Measurements from ENCODE around the gene KCTD16.

The KCTD16 gene

DNA sequence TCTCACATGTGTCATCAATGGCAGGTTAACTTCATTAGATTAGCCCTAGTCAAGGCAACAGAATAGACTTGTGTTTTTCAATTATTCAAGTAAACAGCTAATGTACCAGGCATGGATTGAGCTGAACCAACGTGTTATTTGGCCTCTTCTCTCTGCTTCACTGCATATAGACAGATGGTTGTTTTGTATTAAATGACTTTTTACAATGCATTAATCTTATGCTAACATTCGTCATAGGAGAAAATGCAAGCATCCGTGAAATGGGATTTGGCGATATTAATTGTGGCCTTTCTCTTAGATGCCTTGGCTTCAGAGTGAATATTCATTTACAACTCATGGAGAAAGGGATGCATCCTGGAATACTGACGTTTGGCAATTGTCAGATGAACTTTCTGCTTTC, 208.0 kb downstream of the KCTD16 start:
- TF ChIP-seq POLR2A (IDR thresholded peaks at IDR 0.05; ENCODE audit: low read depth, low read length), result no peak
- FAIRE-seq (no peak), DNase-seq (ENCODE audit: insufficient read length, low spot score) (no peak)

DNA sequence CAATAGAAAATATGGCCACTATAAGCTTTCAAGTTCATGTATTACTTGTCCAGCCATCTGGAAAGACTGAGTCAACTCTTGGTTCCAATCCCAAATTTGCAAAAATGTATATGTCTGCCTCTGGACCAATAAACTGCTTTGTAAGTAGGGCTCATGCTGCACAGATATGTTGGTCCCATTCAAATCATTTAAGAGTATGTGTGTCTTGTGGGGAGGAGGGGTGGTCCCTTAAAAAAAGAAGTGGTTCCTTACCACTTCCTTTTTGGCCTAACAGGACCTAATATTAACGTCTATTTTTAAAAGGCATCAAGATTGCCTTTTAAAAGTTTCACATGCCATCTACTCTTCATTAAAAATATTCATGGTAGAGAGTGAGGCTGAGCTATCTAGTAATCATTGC, 214.9 kb downstream of the KCTD16 start:
- FAIRE-seq, result no peak
- no peak for TF ChIP-seq POLR2A (IDR thresholded peaks at IDR 0.05; ENCODE audit: low read depth, low read length)
- no peak for DNase-seq (ENCODE audit: insufficient read length, low spot score)

DNA sequence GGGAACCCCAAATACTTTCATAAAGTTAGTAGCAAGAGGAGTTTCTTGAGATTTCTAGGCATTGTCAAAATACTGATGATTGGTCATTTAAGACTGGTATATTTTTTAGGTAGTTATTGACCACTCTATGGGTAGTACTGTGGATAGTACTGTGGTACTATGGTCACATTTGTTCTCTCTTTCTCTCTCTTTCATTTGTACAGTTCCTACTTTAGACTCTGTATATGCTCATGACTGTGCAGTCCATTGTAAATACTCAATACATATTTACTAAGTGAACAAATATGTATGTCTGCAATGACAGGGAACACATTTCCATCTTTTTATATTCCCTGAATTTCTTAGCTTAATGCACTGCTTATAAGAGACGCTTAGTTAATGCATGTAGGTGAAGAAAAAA, 215.6 kb downstream of the KCTD16 start:
- no peak for DNase-seq (ENCODE audit: insufficient read length, low spot score)
- no peak for FAIRE-seq
- no peak for TF ChIP-seq POLR2A (IDR thresholded peaks at IDR 0.05; ENCODE audit: low read depth, low read length)

DNA sequence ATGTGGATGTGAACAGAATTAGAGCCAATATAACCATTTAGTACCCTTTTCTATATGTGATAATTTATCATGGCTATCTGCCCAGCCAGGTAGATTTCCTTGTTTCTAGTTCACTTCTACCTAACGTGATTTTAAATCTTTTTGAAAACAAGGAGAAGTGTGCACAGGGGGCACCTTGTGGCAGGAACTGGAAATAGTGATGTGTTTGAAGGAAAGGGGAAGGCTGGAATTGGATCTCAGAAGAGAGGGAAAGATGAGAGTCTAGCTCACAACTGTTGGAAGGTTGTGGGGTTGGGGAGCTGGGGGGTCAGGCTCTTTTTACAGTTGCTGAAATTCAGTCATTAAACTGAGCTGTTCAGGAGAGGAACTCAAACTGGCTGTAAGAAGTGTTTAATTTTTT, 219.5 kb downstream of the KCTD16 start:
- DNase-seq (ENCODE audit: insufficient read length, low spot score) (no peak), FAIRE-seq (no peak)
- TF ChIP-seq POLR2A (IDR thresholded peaks at IDR 0.05; ENCODE audit: low read depth, low read length), result no peak

DNA sequence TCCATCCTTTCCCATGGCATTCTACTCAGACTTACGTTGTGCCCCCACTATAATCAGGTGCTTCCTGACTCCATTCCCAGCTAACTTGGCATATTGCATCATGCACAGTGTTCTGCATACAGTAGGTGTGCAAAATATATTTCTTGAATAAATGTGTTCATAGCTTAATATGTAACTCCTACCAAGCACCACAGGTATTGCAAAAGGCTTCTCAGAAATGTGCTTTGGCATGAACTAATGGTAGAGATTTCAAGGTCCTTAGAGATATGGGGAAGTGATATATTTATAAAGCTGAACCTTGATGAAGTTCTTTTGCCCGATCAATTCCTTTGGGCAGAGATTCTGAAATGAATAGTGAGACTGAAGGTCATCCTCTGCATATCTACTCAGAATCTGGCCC, 220.4 kb downstream of the KCTD16 start:
- no peak for FAIRE-seq
- no peak for DNase-seq (ENCODE audit: insufficient read length, low spot score)
- no peak for TF ChIP-seq POLR2A (IDR thresholded peaks at IDR 0.05; ENCODE audit: low read depth, low read length)

DNA sequence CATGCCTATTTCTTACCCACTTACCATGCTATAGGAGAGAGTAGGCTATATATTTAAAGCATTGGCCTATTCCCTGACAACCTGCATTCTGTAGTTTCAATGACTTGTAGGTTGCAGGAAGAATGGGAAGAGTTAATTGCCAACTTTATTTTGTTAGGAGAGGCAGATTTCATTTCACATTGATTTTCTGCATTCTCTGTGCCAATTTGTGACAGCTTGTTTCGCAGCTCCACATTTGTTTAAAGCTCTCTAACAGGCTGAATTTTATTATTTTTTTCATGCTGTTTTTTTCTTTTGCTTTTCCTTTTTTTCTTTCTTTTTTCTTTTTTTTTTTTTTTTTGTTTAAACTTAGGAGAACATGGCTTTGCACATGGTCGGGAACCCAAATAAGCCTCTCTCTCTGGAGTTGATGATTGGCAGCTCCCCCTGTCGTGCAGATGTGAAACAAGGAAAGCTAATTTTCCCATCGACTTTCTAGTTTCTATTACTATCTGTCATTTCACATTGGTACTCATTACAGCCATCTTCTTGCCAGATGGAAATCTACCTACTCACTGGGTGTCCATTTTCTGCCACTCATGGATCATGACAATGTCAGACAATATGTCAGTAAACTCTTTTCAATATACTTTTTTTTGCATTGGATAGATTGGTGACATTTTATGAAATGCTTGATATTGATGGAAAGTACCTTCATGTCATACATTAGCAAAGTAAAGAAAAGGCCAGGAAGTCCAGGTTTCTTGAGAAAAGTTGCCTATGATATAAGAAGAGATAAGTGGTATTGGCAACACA, 223.2 kb downstream of the KCTD16 start:
- no peak for FAIRE-seq
- no peak for DNase-seq (ENCODE audit: insufficient read length, low spot score)
- TF ChIP-seq POLR2A (IDR thresholded peaks at IDR 0.05; ENCODE audit: low read depth, low read length), result no peak

DNA sequence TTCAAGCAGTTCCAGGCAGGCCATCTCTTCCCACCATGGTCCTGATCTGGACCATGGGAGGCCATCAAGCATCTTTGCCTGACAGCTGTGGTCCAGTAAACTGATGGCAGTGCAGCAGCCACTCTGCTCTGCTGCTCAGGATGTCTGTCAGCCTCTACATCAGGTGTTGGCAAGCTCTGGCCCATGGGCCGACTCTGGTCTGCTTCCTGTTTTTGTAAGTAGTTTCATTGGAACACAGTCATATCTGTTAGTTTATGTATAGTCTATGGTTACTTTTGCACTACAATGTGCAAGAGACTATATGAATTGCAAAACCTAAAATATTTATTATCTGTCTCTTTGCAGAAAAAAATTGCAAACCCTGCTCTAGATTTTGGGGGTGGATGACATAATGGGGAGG, 225.0 kb downstream of the KCTD16 start:
- no peak for FAIRE-seq
- TF ChIP-seq POLR2A (IDR thresholded peaks at IDR 0.05; ENCODE audit: low read depth, low read length), result no peak
- DNase-seq (ENCODE audit: insufficient read length, low spot score), result no peak

DNA sequence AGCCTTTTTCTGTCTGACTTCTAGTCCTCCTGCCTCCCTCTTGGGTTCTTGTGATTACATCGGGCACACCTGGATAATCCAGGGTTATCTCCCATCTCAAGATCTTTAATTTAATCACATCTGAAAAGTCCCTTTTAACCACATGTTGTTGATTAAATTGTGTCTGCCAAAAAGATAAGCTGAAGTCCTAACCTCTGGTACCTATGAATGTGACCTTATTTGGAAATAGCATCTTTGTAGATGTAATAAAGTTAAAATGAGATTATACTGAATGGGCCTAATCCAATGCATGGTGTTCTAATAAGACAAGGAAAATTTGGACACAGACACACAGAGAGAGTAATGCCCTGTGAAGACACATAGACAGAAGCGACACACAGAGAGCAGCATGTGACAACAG, 232.4 kb downstream of the KCTD16 start:
- no peak for DNase-seq (ENCODE audit: insufficient read length, low spot score)
- FAIRE-seq, result no peak
- no peak for TF ChIP-seq POLR2A (IDR thresholded peaks at IDR 0.05; ENCODE audit: low read depth, low read length)

DNA sequence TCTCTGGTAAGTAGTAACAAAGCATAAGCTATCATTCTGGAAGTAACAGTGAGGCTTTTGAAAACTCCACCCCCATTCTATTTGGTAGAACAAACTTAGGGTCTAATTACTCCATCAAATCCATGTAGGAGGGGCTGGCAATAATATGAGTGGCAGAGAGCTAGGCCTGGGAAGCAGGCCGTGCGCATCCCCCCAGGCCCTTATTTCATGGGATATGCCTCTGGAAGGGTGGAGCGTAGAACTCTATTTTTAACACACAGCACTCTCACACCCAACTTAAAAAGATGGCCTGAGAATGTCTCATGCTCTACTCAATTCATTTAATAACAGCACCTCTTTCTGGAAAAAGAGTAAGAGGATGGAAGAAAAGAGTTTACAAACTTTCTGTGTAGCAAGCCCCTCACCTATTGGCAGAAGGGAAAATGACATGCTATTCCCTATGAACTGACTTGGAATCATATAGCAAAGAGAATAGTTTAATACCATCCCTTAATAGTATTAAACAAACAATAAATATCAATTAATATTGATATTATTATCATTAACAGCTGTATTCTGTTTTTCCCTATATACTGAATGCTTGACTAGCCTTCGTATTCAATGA, 233.2 kb downstream of the KCTD16 start:
- TF ChIP-seq POLR2A (IDR thresholded peaks at IDR 0.05; ENCODE audit: low read depth, low read length), result no peak
- DNase-seq (ENCODE audit: insufficient read length, low spot score) (no peak), FAIRE-seq (no peak)

DNA sequence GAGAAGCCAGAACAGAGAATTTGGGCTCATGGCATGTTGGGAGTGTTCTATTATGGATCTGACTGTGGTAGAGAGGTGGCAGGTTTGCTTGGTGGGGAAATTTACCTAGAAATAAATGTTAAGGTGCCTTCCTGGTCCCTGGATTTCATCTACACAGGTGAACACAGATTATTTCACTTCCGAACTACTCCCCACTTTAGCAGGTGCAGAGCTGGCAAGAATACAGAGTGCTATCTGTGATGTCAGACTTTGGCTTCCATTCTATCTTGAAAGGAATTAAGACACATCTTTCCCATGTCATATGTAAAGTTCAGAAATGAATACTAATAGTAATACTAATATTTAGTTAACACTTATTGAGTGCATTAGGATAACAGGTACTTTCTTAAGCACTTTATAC, 234.0 kb downstream of the KCTD16 start:
- DNase-seq (ENCODE audit: insufficient read length, low spot score) (no peak), FAIRE-seq (no peak)

DNA sequence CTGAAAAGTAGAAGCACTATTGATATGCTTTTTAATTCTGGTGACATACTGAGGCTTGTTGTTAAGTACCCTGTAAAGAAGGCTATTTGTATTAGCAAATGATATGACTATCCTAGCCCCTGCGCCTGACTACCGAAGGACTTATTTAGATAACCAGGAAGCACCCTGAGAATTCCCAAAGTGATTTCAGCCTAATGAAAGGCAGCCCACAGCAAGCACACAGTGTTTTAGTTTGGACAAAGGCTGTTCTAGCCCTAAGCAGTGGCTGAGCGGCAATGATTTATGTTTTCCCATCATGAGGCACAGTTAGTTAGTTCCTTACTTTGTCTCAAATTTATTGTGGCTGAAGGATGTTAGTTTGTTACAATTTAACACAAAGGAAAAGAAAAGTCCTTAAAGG, 235.3 kb downstream of the KCTD16 start:
- no peak for TF ChIP-seq POLR2A (IDR thresholded peaks at IDR 0.05; ENCODE audit: low read depth, low read length)
- FAIRE-seq, result no peak
- no peak for DNase-seq (ENCODE audit: insufficient read length, low spot score)

More for the DNA sequence above, 234.0 kb downstream of the KCTD16 start:
- no peak for TF ChIP-seq POLR2A (IDR thresholded peaks at IDR 0.05; ENCODE audit: low read depth, low read length)

DNA sequence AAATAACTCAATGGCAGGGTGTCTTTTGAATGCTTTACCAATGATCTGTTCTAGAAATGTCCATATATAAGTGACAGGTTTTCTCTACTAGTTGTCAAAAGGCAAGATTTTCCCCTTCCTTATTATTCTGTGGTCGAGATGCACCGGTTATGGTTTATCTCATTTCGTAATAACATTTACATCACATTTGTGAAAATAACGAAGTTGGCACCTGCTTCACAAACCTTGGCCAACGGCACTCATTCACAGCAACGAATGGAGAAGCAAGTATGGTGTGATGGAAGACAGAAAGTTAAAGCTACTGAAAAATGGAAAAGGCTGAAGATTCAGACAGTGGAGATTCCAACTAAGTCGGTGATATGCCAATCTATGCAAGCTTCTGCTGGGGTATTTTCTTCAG, 235.8 kb downstream of the KCTD16 start:
- no peak for FAIRE-seq
- no peak for DNase-seq (ENCODE audit: insufficient read length, low spot score)
- TF ChIP-seq POLR2A (IDR thresholded peaks at IDR 0.05; ENCODE audit: low read depth, low read length), result no peak

DNA sequence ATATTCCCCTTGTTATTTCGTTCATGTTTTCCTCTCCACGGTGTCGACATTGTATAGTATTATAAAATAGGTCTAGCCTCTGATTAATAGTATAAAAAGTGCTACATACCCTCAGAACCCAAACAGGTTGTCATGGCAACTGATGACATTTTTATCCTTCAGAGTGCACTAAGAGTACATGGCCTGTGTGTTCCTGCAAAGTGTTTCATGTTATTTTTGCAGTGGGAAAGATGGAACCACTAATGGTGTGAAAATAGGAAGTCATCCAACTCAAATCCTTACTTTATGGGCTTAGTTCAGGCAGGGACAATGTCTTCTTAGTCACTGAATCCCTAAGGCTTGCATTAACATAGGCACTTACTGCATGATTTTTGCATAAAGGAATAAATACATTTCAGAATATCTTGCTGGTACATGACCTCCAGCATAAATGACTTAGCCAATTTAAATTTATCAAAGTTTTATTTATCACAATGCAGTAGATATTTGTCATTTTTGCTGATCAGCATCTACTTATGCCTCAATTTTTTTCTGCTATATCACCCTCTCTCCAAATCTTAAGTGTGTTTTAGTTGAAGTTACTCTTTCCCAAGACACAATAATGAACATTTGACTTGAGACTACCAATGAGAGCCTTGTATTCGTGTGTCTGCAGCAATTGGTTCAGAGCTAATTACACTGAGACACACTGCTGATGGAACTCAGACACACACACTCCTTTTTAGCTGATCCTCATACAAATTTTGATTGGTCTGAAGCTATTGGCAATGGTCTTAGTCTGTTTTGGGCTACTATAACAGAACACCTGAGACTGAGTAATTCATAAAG, 243.7 kb downstream of the KCTD16 start:
- FAIRE-seq (no peak), DNase-seq (ENCODE audit: insufficient read length, low spot score) (no peak)
- TF ChIP-seq POLR2A (IDR thresholded peaks at IDR 0.05; ENCODE audit: low read depth, low read length), result no peak

DNA sequence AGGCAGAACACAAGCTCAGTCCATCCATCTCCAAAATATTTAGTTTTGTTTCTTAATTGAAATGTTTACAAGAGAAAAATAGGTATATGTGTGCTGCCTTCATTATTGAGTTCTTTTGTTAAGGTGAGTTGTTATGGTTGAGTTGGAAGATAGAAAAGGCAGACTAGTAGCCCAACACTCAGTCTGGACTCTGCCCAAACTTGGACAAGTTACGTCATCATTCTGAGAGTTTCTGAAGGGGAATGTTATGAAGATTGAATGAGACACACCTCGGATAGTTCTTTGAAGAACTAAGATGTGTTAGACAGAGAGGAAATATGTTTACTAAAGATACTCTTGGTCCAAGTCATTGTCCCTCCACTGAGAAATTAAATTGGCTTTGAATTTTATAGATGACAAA, 245.5 kb downstream of the KCTD16 start:
- TF ChIP-seq POLR2A (IDR thresholded peaks at IDR 0.05; ENCODE audit: low read depth, low read length), result no peak
- DNase-seq (ENCODE audit: insufficient read length, low spot score) (no peak), FAIRE-seq (no peak)

Data from H54 (cell line).